Measurements from ENCODE around the gene PRKAR1B.

Gene PRKAR1B

GRCh38 chr7:621572-622285, 105.4 kb downstream of the PRKAR1B start:
- Histone ChIP-seq H3K27ac (ENCODE audit: poor library complexity, severe bottlenecking) (no peak overlapping the region), H3K4me1 (ENCODE audit: insufficient read depth, poor library complexity, severe bottlenecking) (peaks cover 5% of the 10 kb centered on the region), H3K4me3 (ENCODE audit: severe bottlenecking) (no peak overlapping the region), H3K9me3 (ENCODE audit: severe bottlenecking) (peaks cover 9% of the 10 kb centered on the region), H3K36me3 (ENCODE audit: low read depth) (no peaks in the 10 kb centered on the region), H3K27me3 (ENCODE audit: insufficient read depth, poor library complexity, severe bottlenecking) (no peaks in the 10 kb centered on the region)
- ATAC-seq (ENCODE audit: low read depth) = no peak
- no peak for DNase-seq (ENCODE audit: low spot score)
- no peak for TF ChIP-seq CTCF (IDR thresholded peaks at IDR 0.05; ENCODE audit: poor library complexity, severe bottlenecking)

GRCh38 chr7:620885-621284, 106.2 kb downstream of the PRKAR1B start:
- Histone ChIP-seq H3K9me3 (ENCODE audit: severe bottlenecking) (peaks cover 9% of the 10 kb centered on the region), H3K4me1 (ENCODE audit: insufficient read depth, poor library complexity, severe bottlenecking) (peaks cover 5% of the 10 kb centered on the region), H3K36me3 (ENCODE audit: low read depth) (no peaks in the 10 kb centered on the region), H3K4me3 (ENCODE audit: severe bottlenecking) (no peak overlapping the region), H3K27ac (ENCODE audit: poor library complexity, severe bottlenecking) (no peak overlapping the region), H3K27me3 (ENCODE audit: insufficient read depth, poor library complexity, severe bottlenecking) (no peaks in the 10 kb centered on the region)
- ATAC-seq (ENCODE audit: low read depth) = no peak
- no peak for DNase-seq (ENCODE audit: low spot score)
- TF ChIP-seq CTCF (IDR thresholded peaks at IDR 0.05; ENCODE audit: poor library complexity, severe bottlenecking) = no peak

- no peak for TF ChIP-seq CTCF (IDR thresholded peaks at IDR 0.05; ENCODE audit: poor library complexity, severe bottlenecking)
- Histone ChIP-seq H3K36me3 (ENCODE audit: low read depth) (no peaks in the 10 kb centered on the region), H3K27me3 (ENCODE audit: insufficient read depth, poor library complexity, severe bottlenecking) (no peaks in the 10 kb centered on the region), H3K4me3 (ENCODE audit: severe bottlenecking) (no peak overlapping the region), H3K27ac (ENCODE audit: poor library complexity, severe bottlenecking) (no peak overlapping the region), H3K9me3 (ENCODE audit: severe bottlenecking) (peaks cover 6% of the 10 kb centered on the region), H3K4me1 (ENCODE audit: insufficient read depth, poor library complexity, severe bottlenecking) (peaks cover 5% of the 10 kb centered on the region)
- peak; percentile 84 for ATAC-seq (ENCODE audit: low read depth)
- no peak for DNase-seq (ENCODE audit: low spot score)
These were observed 107.0 kb downstream of the PRKAR1B start for GRCh38 chr7:620056-620455.

- no peak for ATAC-seq (ENCODE audit: low read depth)
- H3K27ac ChIP-seq (ENCODE audit: poor library complexity, severe bottlenecking) = no peak overlapping the region
- H3K27me3 ChIP-seq (ENCODE audit: insufficient read depth, poor library complexity, severe bottlenecking) = no peaks in the 10 kb centered on the region
- H3K4me1 ChIP-seq (ENCODE audit: insufficient read depth, poor library complexity, severe bottlenecking) = peaks cover 5% of the 10 kb centered on the region
- no peak for TF ChIP-seq CTCF (IDR thresholded peaks at IDR 0.05; ENCODE audit: poor library complexity, severe bottlenecking)
- DNase-seq (ENCODE audit: low spot score) = no peak
- no peak overlapping the region for H3K4me3 ChIP-seq (ENCODE audit: severe bottlenecking)
- no peaks in the 10 kb centered on the region for H3K36me3 ChIP-seq (ENCODE audit: low read depth)
- peaks cover 4% of the 10 kb centered on the region for H3K9me3 ChIP-seq (ENCODE audit: severe bottlenecking)
These were observed 107.7 kb downstream of the PRKAR1B start for GRCh38 chr7:619368-619840.

Data from RWPE2 (cell line).